Fibroblast of lung (primary cell): ENCODE results near the gene RPL13A. TPM values are rescaled to one million over a fixed set of nuclear protein-coding genes. Genes with fewer than 3 reads are reported as not detected.

ENCODE experiments used
- DNase-seq, 2 donors: peaks; one replicate each; pipeline versions ENCODE4 v3.0.0 to v3.0.0-alpha.2; 2010; ENCODE audit warnings: low read depth in 2 of 2
- H2AFZ ChIP-seq: 2 replicates; pipeline ENCODE4 v1.5.1; 2012; ENCODE audit warnings: low read length, control low read depth, inconsistent platforms
- H3K27ac ChIP-seq: 2 replicates; pipeline ENCODE4 v1.5.1; 2011; ENCODE audit warnings: low read length, control low read depth; ENCODE audit not compliant: insufficient read depth
- H3K27me3 ChIP-seq: 2 replicates; pipeline ENCODE4 v1.5.1; 2011; ENCODE audit warnings: mild to moderate bottlenecking, low read length; ENCODE audit not compliant: control insufficient read depth, insufficient read depth
- H3K36me3 ChIP-seq: 2 replicates; pipeline ENCODE4 v1.5.1; 2011; ENCODE audit warnings: low read length; ENCODE audit not compliant: control insufficient read depth, insufficient read depth
- H3K4me1 ChIP-seq: 2 replicates; pipeline ENCODE4 v1.5.1; 2011; ENCODE audit warnings: low read length; ENCODE audit not compliant: control insufficient read depth, insufficient read depth; ENCODE audit errors: extremely low read depth
- H3K4me2 ChIP-seq: 2 replicates; pipeline ENCODE4 v1.5.1; 2011; ENCODE audit warnings: low read length, control low read depth; ENCODE audit not compliant: insufficient read depth; ENCODE audit errors: extremely low read depth
- H3K4me3 ChIP-seq, 4 experiments: fragments of 200-600 bp in 1 of 4; sonication (generic) in 1 of 4; replicated peaks in 1 of 4; 2 replicates each; pipeline ENCODE4 v1.5.1; 2011 to 2016; ENCODE audit warnings: low read length in 4 of 4, low read depth in 3 of 4, mild to moderate bottlenecking in 3 of 4, control low read depth in 2 of 4, inconsistent platforms in 1 of 4, mixed read lengths in 1 of 4; ENCODE audit not compliant: insufficient read depth in 1 of 4; ENCODE audit errors: control extremely low read depth in 1 of 4
- H3K79me2 ChIP-seq: 2 replicates; pipeline ENCODE4 v1.5.1; 2012; ENCODE audit warnings: mild to moderate bottlenecking, low read length, inconsistent platforms; ENCODE audit not compliant: control insufficient read depth, insufficient read depth
- H3K9ac ChIP-seq: 2 replicates; pipeline ENCODE4 v1.5.1; 2011; ENCODE audit warnings: mild to moderate bottlenecking, low read length, control low read depth; ENCODE audit not compliant: insufficient read depth
- H3K9me3 ChIP-seq: 2 replicates; pipeline ENCODE4 v1.5.1; 2012; ENCODE audit warnings: low read depth, low read length; ENCODE audit not compliant: control insufficient read depth, insufficient read depth
- H4K20me1 ChIP-seq: 2 replicates; pipeline ENCODE4 v1.5.1; 2011; ENCODE audit warnings: low read length; ENCODE audit not compliant: control insufficient read depth, insufficient read depth; ENCODE audit errors: extremely low read depth
- EZH2 ChIP-seq: IDR thresholded peaks from 2 replicates; pipeline ENCODE4 v1.5.1; 2012; ENCODE audit warnings: low read length, control low read depth, mild to moderate bottlenecking; ENCODE audit errors: missing control alignments
- polyA plus RNA-seq, 2 donors: library from polyadenylated mRNA; depleted of rRNA in 1 of 2; stranded (reverse) in 1 of 2; unstranded in 1 of 2; fragments of >200 nt; gene quantifications; 2 replicates each; pipeline ENCODE4 v1.2.1, GENCODE V29; 2011 to 2012; ENCODE audit warnings: missing spikeins in 1 of 2
- total RNA-seq: library from RNA; depleted of rRNA; stranded (reverse); fragments of >200 nt; gene quantifications from 2 replicates; pipeline ENCODE4 v1.2.1, GENCODE V29; 2014
- TF ChIP-seq, protein P1 (sequence below), 2 donors: IDR thresholded peaks in 1 of 2; conservative IDR thresholded peaks in 1 of 2; 1 replicate in 1 of 2; 2 replicates in 1 of 2; pipeline ENCODE4 v1.5.1; 2011 to 2012; ENCODE audit warnings: low read length in 2 of 2, control low read depth in 1 of 2, inconsistent platforms in 1 of 2, low read depth in 1 of 2, mild to moderate bottlenecking in 1 of 2

RPL13A gene
- total and polyA plus RNA-seq, 2 donors (not counting 1 experiment from before 2014, with no cell fraction given), result 1,418 to 3,385 TPM

GRCh38 chr19:49488863-49489537 lies 1.6 kb downstream of the RPL13A start:
- Histone ChIP-seq H4K20me1 (peaks cover 4% of the 10 kb centered on the region), H3K79me2 (peaks cover 40% of the 10 kb centered on the region), H3K9me3 (no peaks in the 10 kb centered on the region), H3K36me3 (peaks cover 27% of the 10 kb centered on the region), H3K4me2 (peak overlapping the region; percentile 86), H3K27me3 (no peaks in the 10 kb centered on the region), H3K27ac (peak overlapping the region; percentile 90), H2AFZ (no peak overlapping the region), H3K9ac (peak overlapping the region; percentile 57), H3K4me1 (peaks cover 10% of the 10 kb centered on the region), H3K4me3 (peak overlapping the region; percentile 77 to 95 (median 85))
- TF ChIP-seq, protein P1, sequence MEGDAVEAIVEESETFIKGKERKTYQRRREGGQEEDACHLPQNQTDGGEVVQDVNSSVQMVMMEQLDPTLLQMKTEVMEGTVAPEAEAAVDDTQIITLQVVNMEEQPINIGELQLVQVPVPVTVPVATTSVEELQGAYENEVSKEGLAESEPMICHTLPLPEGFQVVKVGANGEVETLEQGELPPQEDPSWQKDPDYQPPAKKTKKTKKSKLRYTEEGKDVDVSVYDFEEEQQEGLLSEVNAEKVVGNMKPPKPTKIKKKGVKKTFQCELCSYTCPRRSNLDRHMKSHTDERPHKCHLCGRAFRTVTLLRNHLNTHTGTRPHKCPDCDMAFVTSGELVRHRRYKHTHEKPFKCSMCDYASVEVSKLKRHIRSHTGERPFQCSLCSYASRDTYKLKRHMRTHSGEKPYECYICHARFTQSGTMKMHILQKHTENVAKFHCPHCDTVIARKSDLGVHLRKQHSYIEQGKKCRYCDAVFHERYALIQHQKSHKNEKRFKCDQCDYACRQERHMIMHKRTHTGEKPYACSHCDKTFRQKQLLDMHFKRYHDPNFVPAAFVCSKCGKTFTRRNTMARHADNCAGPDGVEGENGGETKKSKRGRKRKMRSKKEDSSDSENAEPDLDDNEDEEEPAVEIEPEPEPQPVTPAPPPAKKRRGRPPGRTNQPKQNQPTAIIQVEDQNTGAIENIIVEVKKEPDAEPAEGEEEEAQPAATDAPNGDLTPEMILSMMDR (conservative IDR thresholded peaks at IDR 0.05 in 1 of 2, IDR thresholded peaks at IDR 0.05 in 1 of 2; ENCODE audit: low read depth in 1 of 2, low read length in 2 of 2), result no peak
- no peak for TF ChIP-seq EZH2
- DNase-seq, result no peak

DNA sequence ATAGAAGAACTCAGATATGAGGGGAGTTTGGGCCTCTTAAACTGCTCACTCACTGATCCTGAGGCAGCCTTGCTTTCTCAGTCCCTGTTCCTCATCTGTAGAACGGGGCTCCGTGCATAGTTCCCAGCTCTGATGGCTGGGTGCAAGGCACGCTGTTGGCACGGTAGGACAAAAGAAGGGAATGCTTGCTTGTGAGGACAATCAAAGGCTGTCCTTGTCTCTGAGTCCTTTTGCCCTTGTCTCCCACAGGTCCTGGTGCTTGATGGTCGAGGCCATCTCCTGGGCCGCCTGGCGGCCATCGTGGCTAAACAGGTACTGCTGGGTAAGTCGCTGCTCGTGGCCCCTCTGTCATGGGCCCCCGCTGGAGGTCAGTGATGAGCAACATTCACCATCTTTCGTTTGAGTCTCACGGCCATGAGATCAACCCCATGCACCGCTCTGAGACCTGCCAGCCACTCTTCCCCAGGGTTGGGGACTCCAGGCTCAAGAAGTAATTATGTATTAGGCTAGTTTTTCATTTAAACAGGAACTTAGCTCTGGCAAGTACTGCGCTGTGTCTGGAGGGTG lies 2.3 kb downstream of the RPL13A start:
- peak overlapping the region; percentile 90 for H3K27ac ChIP-seq
- peak overlapping the region; percentile 86 for H3K4me2 ChIP-seq
- peaks cover 27% of the 10 kb centered on the region for H3K36me3 ChIP-seq
- DNase-seq, result no peak
- H3K9me3 ChIP-seq, result no peaks in the 10 kb centered on the region
- peaks cover 10% of the 10 kb centered on the region for H3K4me1 ChIP-seq
- H3K27me3 ChIP-seq, result no peaks in the 10 kb centered on the region
- H3K4me3 ChIP-seq, result peak overlapping the region; percentile 77 to 95 (median 85)
- H3K79me2 ChIP-seq, result peaks cover 40% of the 10 kb centered on the region
- H2AFZ ChIP-seq, result no peak overlapping the region
- peak overlapping the region; percentile 32 for H3K9ac ChIP-seq
- H4K20me1 ChIP-seq, result peaks cover 4% of the 10 kb centered on the region
- TF ChIP-seq, protein P1 (conservative IDR thresholded peaks at IDR 0.05 in 1 of 2, IDR thresholded peaks at IDR 0.05 in 1 of 2; ENCODE audit: low read depth in 1 of 2, low read length in 2 of 2), result no peak

DNA sequence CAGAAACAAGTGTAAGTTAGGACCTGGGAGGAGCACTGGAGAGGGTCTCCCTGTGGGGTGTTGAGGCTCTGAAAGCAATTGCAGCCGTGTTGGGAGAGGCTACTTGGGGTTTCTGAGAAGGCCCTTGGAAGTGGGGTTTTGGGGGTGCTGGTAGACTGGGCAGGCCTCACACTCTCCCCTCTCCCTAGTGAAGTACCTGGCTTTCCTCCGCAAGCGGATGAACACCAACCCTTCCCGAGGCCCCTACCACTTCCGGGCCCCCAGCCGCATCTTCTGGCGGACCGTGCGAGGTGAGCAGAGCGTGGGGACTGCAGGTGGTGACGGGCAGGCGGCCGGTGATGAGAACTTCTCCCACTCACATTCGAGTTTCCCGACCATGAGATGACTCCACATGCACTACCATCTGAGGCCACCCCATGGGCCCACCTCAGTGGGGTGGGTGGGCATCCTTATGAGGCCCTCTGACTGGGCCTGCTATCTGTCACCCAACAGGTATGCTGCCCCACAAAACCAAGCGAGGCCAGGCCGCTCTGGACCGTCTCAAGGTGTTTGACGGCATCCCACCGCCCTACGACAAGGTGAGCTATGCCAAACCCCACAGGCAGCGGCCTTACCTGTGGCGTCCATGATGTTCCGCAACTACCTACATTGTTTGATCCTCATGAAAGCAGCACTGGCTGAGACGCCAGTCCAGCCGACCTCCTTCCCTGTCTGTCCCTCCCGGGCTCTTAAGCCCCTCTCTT lies 3.0 kb downstream of the RPL13A start:
- peaks cover 27% of the 10 kb centered on the region for H3K36me3 ChIP-seq
- peak overlapping the region; percentile 77 to 95 (median 85) for H3K4me3 ChIP-seq
- H4K20me1 ChIP-seq, result peaks cover 4% of the 10 kb centered on the region
- peaks cover 10% of the 10 kb centered on the region for H3K4me1 ChIP-seq
- H3K9me3 ChIP-seq, result no peaks in the 10 kb centered on the region
- TF ChIP-seq, protein P1 (conservative IDR thresholded peaks at IDR 0.05 in 1 of 2, IDR thresholded peaks at IDR 0.05 in 1 of 2; ENCODE audit: low read depth in 1 of 2, low read length in 2 of 2), result no peak
- no peak for TF ChIP-seq EZH2
- no peaks in the 10 kb centered on the region for H3K27me3 ChIP-seq
- no peak overlapping the region for H2AFZ ChIP-seq
- peak overlapping the region; percentile 90 for H3K27ac ChIP-seq
- DNase-seq, result no peak
- H3K4me2 ChIP-seq, result peak overlapping the region; percentile 86
- H3K79me2 ChIP-seq, result peaks cover 40% of the 10 kb centered on the region
- no peak overlapping the region for H3K9ac ChIP-seq
